Right lobe of liver (tissue), 6 donors: ENCODE data around the gene ASIC2. TPM values are rescaled to one million over a fixed set of nuclear protein-coding genes. Genes with fewer than 3 reads are reported as not detected.

ENCODE experiments used
- ATAC-seq, 4 donors: fragments of 200-7000 bp; cut with Tn5 transposase; one replicate each; pipeline ENCODE4 v1.9.1; 2020; ENCODE audit warnings: mild to moderate bottlenecking in 4 of 4, moderate library complexity in 4 of 4
- DNase-seq, 3 donors: peaks; one replicate each; pipeline ENCODE4 v3.0.0-alpha.2; 2020
- H3K27ac ChIP-seq, 3 donors: fragments of 200-600 bp; one replicate each; pipeline ENCODE4 v1.8.0; 2022
- H3K27me3 ChIP-seq, 2 donors: fragments of 200-600 bp; one replicate each; pipeline ENCODE4 v1.8.0; 2022
- H3K36me3 ChIP-seq, 4 donors: fragments of 200-600 bp; sonication (generic) in 1 of 4; one replicate each; pipeline versions ENCODE4 v1.5.1 to v1.8.0; 2017 to 2022; ENCODE audit warnings: control low read depth in 1 of 4
- H3K4me1 ChIP-seq, 4 donors: fragments of 200-600 bp; sonication (generic) in 1 of 4; one replicate each; pipeline versions ENCODE4 v1.5.1 to v1.8.0; 2017 to 2022; ENCODE audit warnings: control low read depth in 1 of 4
- H3K4me3 ChIP-seq, 3 donors: fragments of 200-600 bp; one replicate each; pipeline ENCODE4 v1.8.0; 2022
- H3K9me3 ChIP-seq, 4 donors: fragments of 200-600 bp; sonication (generic) in 1 of 4; one replicate each; pipeline versions ENCODE4 v1.5.1 to v1.8.0; 2017 to 2022; ENCODE audit warnings: control low read depth in 1 of 4
- CTCF ChIP-seq, 4 donors: fragments of 200-600 bp in 3 of 4; fragments of 450-650 bp in 1 of 4; IDR thresholded peaks; one replicate each; pipeline versions ENCODE4 v1.5.1 to v1.8.0; 2016 to 2022; ENCODE audit warnings: antibody characterized with exemption in 4 of 4, mild to moderate bottlenecking in 2 of 4
- POLR2A ChIP-seq: fragments of 450-650 bp; IDR thresholded peaks from one replicate; pipeline ENCODE4 v1.6.1; 2017; ENCODE audit warnings: antibody characterized with exemption, mild to moderate bottlenecking
- WGBS: methylation state at CpG from one replicate; pipeline ENCODE4 v1.1.6; 2018; ENCODE audit warnings: low coverage, low lambda C conversion rate; ENCODE audit not compliant: insufficient coverage; ENCODE audit errors: missing lambda C conversion rate; 5-methylcytosine and 5-hydroxymethylcytosine counted together
- intact Hi-C, 2 donors: fragments of 100-400 bp; cut with DNase I; formaldehyde crosslinking; loops; one replicate each; pipeline versions ENCODE4 v1.11.2 to v1.14.1; 2022
- long read RNA-seq: library from polyadenylated mRNA; unstranded; transcript quantifications from one replicate; pipeline ENCODE4 v2.0.0, GENCODE V29; 2019
- total RNA-seq, 6 experiments: library from RNA; depleted of rRNA in 2 of 6; stranded (reverse); fragments of >200 nt in 2 of 6; fragmentation: NEBNext Ultra II Directional in 3 of 6; extraction: Animal tissue kit (Norgen Biotek cat#: 25700) in 3 of 6; gene quantifications; one replicate each; pipeline versions ENCODE4 v1.1.0 to v1.2.4, GENCODE V29; 2016 to 2023
- donor health status: DM: no; HTN: yes; CAD: no.
- donor health status: DM: no; HTN: no; CAD: no.
- donor health status: DM: no; HTN: no; CAD: no.
- donor health status: DM: no; HTN: yes; CAD: no.
- donor health status: DM: no; HTN: yes; CAD: no.

ASIC2 gene
- under 1 TPM in 3 of 6 experiments, not detected in 3; 0.11 to 0.31 (median 0.12) TPM for total RNA-seq
- long read RNA-seq: 0 reads

GRCh38 chr17:33292981-33293867 is at the start of gene ASIC2:
Gene ASIC2 (minus strand): TSS chr17:33293295.
- DNase-seq: no peak
- Histone ChIP-seq H3K9me3 (no peaks in the 10 kb centered on the region), H3K27ac (no peak within 1 kb of the TSS), H3K36me3 (no peaks in the 10 kb centered on the region), H3K27me3 (peaks cover 0 to 5% of the 10 kb centered on the region in 2 donors), H3K4me3 (no peak within 1 kb of the TSS), H3K4me1 (no peaks in the 10 kb centered on the region)
- ATAC-seq: peak in 1 of 4 donors; percentile 23
- TF ChIP-seq POLR2A (no peak), CTCF (IDR thresholded peaks at IDR 0.05) (no peak)
- intact Hi-C loops: no loop called here
- WGBS: 13% methylated on average over 22 of the region's 68 CpGs

- DNase-seq: no peak
- no peak for TF ChIP-seq POLR2A
- no peak for TF ChIP-seq CTCF (IDR thresholded peaks at IDR 0.05)
- no peaks in the 10 kb centered on the region for H3K36me3 ChIP-seq
- H3K27me3 ChIP-seq: no peaks in the 10 kb centered on the region
- no peaks in the 10 kb centered on the region for H3K9me3 ChIP-seq
- 7% methylated on average over 3 of the region's 3 CpGs for WGBS
- intact Hi-C loops: no loop called here
- ATAC-seq: no peak
- no peak overlapping the region for H3K4me3 ChIP-seq
- no peak overlapping the region for H3K27ac ChIP-seq
- no peaks in the 10 kb centered on the region for H3K4me1 ChIP-seq
Measured at GRCh38 chr17:33342025-33342424, 48.9 kb upstream of the ASIC2 start.

- ATAC-seq (no peak), DNase-seq (no peak)
- H3K9me3 ChIP-seq: no peaks in the 10 kb centered on the region
- H3K4me3 ChIP-seq: no peak overlapping the region
- no peak for TF ChIP-seq CTCF (IDR thresholded peaks at IDR 0.05)
- TF ChIP-seq POLR2A: no peak
- no peaks in the 10 kb centered on the region for H3K27me3 ChIP-seq
- no peak overlapping the region for H3K27ac ChIP-seq
- no peaks in the 10 kb centered on the region for H3K36me3 ChIP-seq
- H3K4me1 ChIP-seq: no peaks in the 10 kb centered on the region
- intact Hi-C loops: no loop called here
- WGBS: 42% methylated on average over 4 of the region's 4 CpGs
Measured at GRCh38 chr17:33338242-33338641, 45.1 kb upstream of the ASIC2 start.

GRCh38 chr17:33335491-33336173 is 42.5 kb upstream of the ASIC2 start:
- ATAC-seq: no peak
- 37% methylated on average over 3 of the region's 5 CpGs for whole genome bisulfite sequencing
- intact Hi-C loops: no loop called here
- no peaks in the 10 kb centered on the region for H3K27me3 ChIP-seq
- H3K36me3 ChIP-seq: no peaks in the 10 kb centered on the region
- no peaks in the 10 kb centered on the region for H3K9me3 ChIP-seq
- H3K4me3 ChIP-seq: no peak overlapping the region
- TF ChIP-seq POLR2A (no peak), CTCF (IDR thresholded peaks at IDR 0.05) (no peak)
- H3K27ac ChIP-seq: no peak overlapping the region
- DNase-seq: no peak
- H3K4me1 ChIP-seq: no peaks in the 10 kb centered on the region
